Neuronal stem cell (in vitro differentiated cells): ENCODE measurements around the gene BCAS1.

ENCODE experiments used
- DNase-seq: peaks from one replicate; pipeline ENCODE4 v3.0.0-alpha.2; 2013; ENCODE audit warnings: low spot score
- H2AFZ ChIP-seq: one replicate; pipeline ENCODE4 v1.6.1; 2013; ENCODE audit warnings: mild to moderate bottlenecking, low read length, inconsistent platforms
- H2AK5ac ChIP-seq: 2 replicates; pipeline ENCODE4 v1.6.1; 2013; ENCODE audit warnings: low read depth, mild to moderate bottlenecking, inconsistent platforms, low read length, moderate library complexity, mixed read lengths
- H2BK120ac ChIP-seq: 2 replicates; pipeline ENCODE4 v1.6.1; 2013; ENCODE audit warnings: low read depth, mild to moderate bottlenecking, inconsistent platforms, low read length, moderate library complexity, mixed read lengths
- H2BK12ac ChIP-seq: one replicate; pipeline ENCODE4 v1.6.1; 2013; ENCODE audit warnings: low read length, inconsistent platforms
- H2BK15ac ChIP-seq: 2 replicates; pipeline ENCODE4 v1.6.1; 2013; ENCODE audit warnings: mild to moderate bottlenecking, low read length, inconsistent platforms, mixed read lengths
- H2BK5ac ChIP-seq: one replicate; pipeline ENCODE4 v1.6.1; 2013; ENCODE audit warnings: inconsistent platforms, mild to moderate bottlenecking, low read length, moderate library complexity
- H3K14ac ChIP-seq: one replicate; pipeline ENCODE4 v1.6.1; 2013; ENCODE audit warnings: low read length, inconsistent platforms
- H3K18ac ChIP-seq: 2 replicates; pipeline ENCODE4 v1.6.1; 2013; ENCODE audit warnings: low read length, inconsistent platforms
- H3K23ac ChIP-seq: 2 replicates; pipeline ENCODE4 v1.6.1; 2013; ENCODE audit warnings: low read depth, mild to moderate bottlenecking, mixed read lengths, low read length, inconsistent platforms; ENCODE audit not compliant: poor library complexity
- H3K27ac ChIP-seq: replicated peaks from 3 replicates; pipeline ENCODE4 v1.5.1; 2013; ENCODE audit warnings: low read length, inconsistent platforms
- H3K27me3 ChIP-seq, 3 experiments: 2 replicates each; pipeline ENCODE4 v1.6.1; 2013; ENCODE audit warnings: low read length in 3 of 3, mild to moderate bottlenecking in 2 of 3, inconsistent platforms in 1 of 3, low read depth in 1 of 3, mixed read lengths in 1 of 3, moderate library complexity in 1 of 3; ENCODE audit not compliant: control insufficient read depth in 3 of 3, insufficient read depth in 3 of 3
- H3K36me3 ChIP-seq, 2 donors: replicated peaks in 1 of 2; 2 replicates each; pipeline ENCODE4 v1.6.1; 2013; ENCODE audit warnings: low read length in 2 of 2; ENCODE audit not compliant: control insufficient read depth in 2 of 2, insufficient read depth in 2 of 2
- H3K4ac ChIP-seq: 2 replicates; pipeline ENCODE4 v1.6.1; 2013; ENCODE audit warnings: inconsistent platforms, mild to moderate bottlenecking, low read length, moderate library complexity
- H3K4me1 ChIP-seq, 2 donors: 1 replicate in 1 of 2; 2 replicates in 1 of 2; pipeline ENCODE4 v1.6.1; 2013; ENCODE audit warnings: low read length in 2 of 2, low read depth in 1 of 2; ENCODE audit not compliant: control insufficient read depth in 2 of 2, insufficient read depth in 1 of 2
- H3K4me2 ChIP-seq: one replicate; pipeline ENCODE4 v1.6.1; 2013; ENCODE audit warnings: mild to moderate bottlenecking, low read length, inconsistent platforms; ENCODE audit not compliant: insufficient read depth, poor library complexity, severe bottlenecking
- H3K4me3 ChIP-seq, 2 donors: 2 replicates each; pipeline ENCODE4 v1.5.1; 2013; ENCODE audit warnings: low read length in 2 of 2, mild to moderate bottlenecking in 2 of 2, inconsistent platforms in 1 of 2, moderate library complexity in 1 of 2
- H3K79me1 ChIP-seq: one replicate; pipeline ENCODE4 v1.6.1; 2013; ENCODE audit warnings: low read depth, mild to moderate bottlenecking, inconsistent platforms, low read length, moderate library complexity
- H3K9ac ChIP-seq: one replicate; pipeline ENCODE4 v1.6.1; 2013; ENCODE audit warnings: mild to moderate bottlenecking, low read depth, low read length, inconsistent platforms; ENCODE audit not compliant: poor library complexity
- H3K9me3 ChIP-seq, 2 donors: replicated peaks in 1 of 2; 2 replicates each; pipeline versions ENCODE3 to v1.6.1; 2013; ENCODE audit warnings: low read length in 2 of 2, mild to moderate bottlenecking in 2 of 2, inconsistent platforms in 1 of 2, low read depth in 1 of 2, mixed read lengths in 1 of 2, moderate library complexity in 1 of 2; ENCODE audit not compliant: control insufficient read depth in 2 of 2, insufficient read depth in 1 of 2
- H4K8ac ChIP-seq: one replicate; pipeline ENCODE4 v1.6.1; 2013; ENCODE audit warnings: low read depth, mild to moderate bottlenecking, inconsistent platforms, low read length, moderate library complexity
- H4K91ac ChIP-seq: one replicate; pipeline ENCODE4 v1.6.1; 2013; ENCODE audit warnings: low read length, low read depth, mild to moderate bottlenecking, inconsistent platforms; ENCODE audit not compliant: poor library complexity
- WGBS, 2 donors: extraction: QIAGEN DNeasy Blood & Tissue Kit; methylation state at CpG; one replicate each; pipeline ENCODE4 v1.1.7; 2013; ENCODE audit warnings: missing lambda C conversion rate in 2 of 2, mixed read lengths in 1 of 2; ENCODE audit not compliant: insufficient read length in 2 of 2, insufficient replicate concordance in 1 of 2; ENCODE audit errors: extremely low coverage in 2 of 2; 5-methylcytosine and 5-hydroxymethylcytosine counted together

Gene BCAS1

DNA sequence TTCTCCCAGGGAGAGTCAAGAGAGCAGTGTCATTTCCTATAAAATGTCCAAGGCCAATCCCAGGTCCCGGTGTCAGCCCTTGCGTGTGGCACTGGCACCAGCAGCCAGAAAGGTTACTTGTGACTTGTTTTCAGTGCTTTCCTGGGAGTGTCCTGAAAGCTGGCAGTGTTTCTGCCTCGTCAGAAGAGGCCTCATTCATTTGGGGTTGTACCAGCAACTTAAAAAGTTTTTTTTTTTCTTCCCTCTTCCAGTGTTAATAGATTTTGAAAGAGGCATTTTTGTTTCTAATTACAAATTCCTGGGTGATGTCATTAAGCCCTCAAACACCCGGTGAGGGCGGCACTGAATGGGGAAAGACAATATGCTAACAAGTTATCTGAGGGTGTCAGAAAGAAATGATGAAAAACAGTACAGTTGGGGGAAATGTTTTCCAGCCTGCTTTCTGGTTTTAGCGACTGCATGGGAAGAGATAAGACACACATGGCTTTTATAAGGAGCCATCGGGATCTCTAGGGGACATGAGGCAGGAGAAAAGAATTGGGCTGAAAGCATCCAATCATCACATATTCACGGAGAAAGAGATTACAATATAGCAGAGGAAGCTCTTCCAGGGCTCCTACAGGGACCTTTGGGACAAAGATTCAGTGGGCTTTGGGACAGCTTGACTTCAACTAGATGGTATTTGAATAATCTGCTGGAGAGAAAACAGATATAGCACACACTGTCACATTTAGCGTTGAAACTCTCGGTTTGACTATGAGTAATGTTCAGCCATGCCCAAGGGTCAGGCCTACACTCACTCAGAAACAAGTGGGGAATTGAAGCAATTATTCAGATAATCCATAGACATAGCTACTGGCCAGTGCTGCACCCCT lies 153.0 kb downstream of the BCAS1 start:
- Histone ChIP-seq H3K27ac (peak overlapping the region; percentile 21), H2AFZ (peak overlapping the region; percentile 81), H3K9me3 (no peaks in the 10 kb centered on the region), H2BK12ac (no peak overlapping the region), H2BK15ac (no peak overlapping the region), H3K18ac (no peak overlapping the region), H3K14ac (no peak overlapping the region), H4K8ac (no peak overlapping the region), H3K79me1 (no peaks in the 10 kb centered on the region), H3K4me2 (no peak overlapping the region), H3K27me3 (no peaks in the 10 kb centered on the region), H2BK5ac (no peak overlapping the region), H3K4ac (no peak overlapping the region), H3K23ac (no peak overlapping the region), H3K4me1 (peaks cover 19 to 23% of the 10 kb centered on the region in 2 donors), H2AK5ac (no peak overlapping the region), H3K36me3 (no peaks in the 10 kb centered on the region), H4K91ac (no peak overlapping the region), H3K4me3 (no peak overlapping the region), H3K9ac (no peak overlapping the region), H2BK120ac (no peak overlapping the region)
- WGBS, 2 donors: no CpG with 5 or more reads among the region's 10 CpGs
- no peak for DNase-seq

DNA sequence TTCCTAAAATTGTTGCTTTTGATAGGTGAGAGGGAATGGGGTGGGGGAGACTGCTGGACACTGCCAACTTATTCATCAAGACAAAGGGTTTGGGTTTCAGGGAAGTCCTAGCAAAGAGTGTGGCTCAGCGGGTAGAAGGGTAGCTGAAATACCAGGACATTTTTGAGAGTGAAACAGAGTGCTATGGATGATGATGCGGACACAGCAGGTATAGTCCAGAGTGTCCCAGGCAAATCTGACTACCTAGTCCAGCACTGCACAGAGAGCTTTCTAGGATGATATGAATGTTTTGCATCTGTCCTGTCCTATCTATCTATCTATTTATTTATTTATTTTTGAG lies 154.3 kb downstream of the BCAS1 start:
- H3K36me3 ChIP-seq: no peaks in the 10 kb centered on the region
- H3K4ac ChIP-seq: no peak overlapping the region
- H2BK15ac ChIP-seq: no peak overlapping the region
- no peak overlapping the region for H3K4me2 ChIP-seq
- H2BK5ac ChIP-seq: no peak overlapping the region
- no peak overlapping the region for H4K91ac ChIP-seq
- H2AFZ ChIP-seq: peak overlapping the region; percentile 91
- H3K9ac ChIP-seq: no peak overlapping the region
- no peaks in the 10 kb centered on the region for H3K79me1 ChIP-seq
- WGBS, 2 donors: no CpG with 5 or more reads among the region's 2 CpGs
- H3K4me3 ChIP-seq: no peak overlapping the region
- H3K27me3 ChIP-seq: no peaks in the 10 kb centered on the region
- no peak overlapping the region for H3K23ac ChIP-seq
- no peak overlapping the region for H3K18ac ChIP-seq
- H2BK12ac ChIP-seq: no peak overlapping the region
- no peak overlapping the region for H3K14ac ChIP-seq
- no peak overlapping the region for H4K8ac ChIP-seq
- peaks cover 0 to 8% of the 10 kb centered on the region in 2 donors for H3K9me3 ChIP-seq
- H2AK5ac ChIP-seq: no peak overlapping the region
- H2BK120ac ChIP-seq: no peak overlapping the region
- no peak overlapping the region for H3K27ac ChIP-seq
- H3K4me1 ChIP-seq: peaks cover 18 to 23% of the 10 kb centered on the region in 2 donors
- no peak for DNase-seq

DNA sequence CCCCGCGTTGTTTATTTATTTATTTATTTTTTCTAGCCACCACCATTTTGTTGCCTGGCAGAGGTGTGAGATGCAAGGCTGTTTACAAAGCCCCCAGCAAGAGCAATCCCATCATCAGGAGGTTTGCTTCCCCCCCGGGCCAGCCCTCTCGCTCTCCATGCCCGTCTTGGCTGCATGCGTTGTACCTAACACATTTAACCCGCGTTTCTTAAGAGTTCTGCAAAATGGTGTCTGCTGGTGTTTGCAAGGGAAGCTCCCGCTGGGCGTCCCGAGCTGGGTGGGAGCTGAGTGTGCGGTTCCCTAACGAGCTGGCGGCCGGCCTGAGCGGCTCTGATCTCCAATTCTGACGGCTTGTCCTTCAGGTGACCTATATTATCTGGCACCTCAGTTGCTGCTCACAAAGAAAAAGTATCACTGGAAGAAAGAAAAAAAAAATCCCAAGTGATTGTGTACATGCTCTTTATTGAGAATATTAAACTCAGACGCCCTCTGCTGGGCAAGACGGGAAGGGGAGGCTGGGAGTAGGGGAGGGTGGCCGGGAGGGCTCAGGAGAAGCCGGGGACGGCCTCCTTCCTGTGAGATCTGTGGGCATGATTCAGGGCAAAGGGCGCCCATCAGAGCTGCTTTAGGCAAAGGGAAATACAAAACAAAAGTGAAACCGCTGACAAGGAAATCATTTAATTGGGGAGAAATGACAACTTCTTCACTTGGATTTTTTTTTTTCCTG lies 154.8 kb downstream of the BCAS1 start:
- H2BK15ac ChIP-seq: no peak overlapping the region
- H3K27ac ChIP-seq: peak overlapping the region; percentile 52
- no peak overlapping the region for H3K23ac ChIP-seq
- H2AK5ac ChIP-seq: no peak overlapping the region
- H4K8ac ChIP-seq: no peak overlapping the region
- peak overlapping the region; percentile 14 for H3K9ac ChIP-seq
- H3K4me3 ChIP-seq: peak overlapping the region; percentile 55 to 74
- H3K4me2 ChIP-seq: peak overlapping the region; percentile 94
- peaks cover 13 to 23% of the 10 kb centered on the region in 2 donors for H3K4me1 ChIP-seq
- no peak overlapping the region for H2BK12ac ChIP-seq
- no peak overlapping the region for H3K14ac ChIP-seq
- H3K18ac ChIP-seq: peak overlapping the region; percentile 97
- H2BK120ac ChIP-seq: no peak overlapping the region
- peak; percentile 91 for DNase-seq
- no peaks in the 10 kb centered on the region for H3K79me1 ChIP-seq
- peak overlapping the region; percentile 31 for H2BK5ac ChIP-seq
- no peak overlapping the region for H4K91ac ChIP-seq
- no peaks in the 10 kb centered on the region for H3K27me3 ChIP-seq
- H2AFZ ChIP-seq: peak overlapping the region; percentile 91
- no peaks in the 10 kb centered on the region for H3K36me3 ChIP-seq
- H3K9me3 ChIP-seq: peaks cover 2 to 13% of the 10 kb centered on the region in 2 donors
- WGBS, 2 donors: no CpG with 5 or more reads among the region's 24 CpGs
- H3K4ac ChIP-seq: no peak overlapping the region

DNA sequence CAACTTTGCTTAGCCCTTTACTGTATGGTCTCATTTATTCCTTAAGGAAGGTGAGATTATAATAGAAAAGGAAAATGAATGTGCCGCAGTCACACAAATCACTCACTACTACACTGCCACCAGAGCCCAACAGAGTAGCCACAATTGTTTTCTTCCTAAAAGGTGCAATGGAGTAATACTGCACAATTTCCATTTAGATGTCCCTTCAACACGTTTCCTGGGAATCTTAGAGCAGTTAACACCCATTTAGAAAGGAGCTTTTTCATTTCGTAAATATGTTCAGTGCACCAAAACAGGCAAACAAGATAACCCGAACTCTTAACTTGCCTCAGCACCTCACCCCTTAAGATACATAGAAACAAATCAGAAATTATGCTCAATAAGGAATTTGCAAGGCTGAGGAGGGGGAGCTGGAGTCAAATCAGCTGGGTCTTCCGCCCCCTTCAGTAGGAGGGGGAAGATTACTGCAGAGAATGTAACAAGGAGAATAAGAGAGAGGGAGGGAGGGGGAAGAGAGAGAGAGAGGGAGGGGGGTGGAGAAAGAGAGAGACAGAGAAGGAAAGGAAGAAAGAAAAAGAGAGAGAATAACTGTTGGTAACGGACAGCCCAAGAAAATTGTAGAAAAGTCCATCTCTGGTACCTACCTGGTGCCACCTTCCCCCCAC lies 155.5 kb downstream of the BCAS1 start:
- Histone ChIP-seq H2BK15ac (no peak overlapping the region), H3K23ac (no peak overlapping the region), H3K18ac (no peak overlapping the region), H2BK5ac (peak overlapping the region; percentile 31), H4K91ac (no peak overlapping the region), H2BK120ac (no peak overlapping the region), H3K36me3 (no peaks in the 10 kb centered on the region), H4K8ac (no peak overlapping the region), H3K4me3 (peak overlapping the region in 1 of 2 donors; percentile 55), H3K4me2 (peak overlapping the region; percentile 94), H2AFZ (peak overlapping the region; percentile 91), H2BK12ac (no peak overlapping the region), H3K79me1 (no peaks in the 10 kb centered on the region), H3K9ac (no peak overlapping the region), H3K27ac (no peak overlapping the region), H3K4me1 (peaks cover 13 to 23% of the 10 kb centered on the region in 2 donors), H2AK5ac (no peak overlapping the region), H3K4ac (no peak overlapping the region), H3K27me3 (no peaks in the 10 kb centered on the region), H3K9me3 (peaks cover 4 to 14% of the 10 kb centered on the region in 2 donors), H3K14ac (no peak overlapping the region)
- DNase-seq: no peak
- no CpG with 5 or more reads among the region's 6 CpGs for WGBS, 2 donors
